Activated B cell treated with CpG ODN at 0.5 μM for 24 hours (primary cell): ENCODE data around the gene RAC2. TPM values are rescaled to one million over a fixed set of nuclear protein-coding genes. Genes with fewer than 3 reads are reported as not detected.
A peak's percentile ranks its signal among the peaks of the same experiment; 100 is the strongest.

Experiments used
- ATAC-seq: fragments of 200-7000 bp; cut with Tn5 transposase; one replicate; pipeline ENCODE4 v1.10.0; 2021; ENCODE audit warnings: low read depth, mild to moderate bottlenecking, moderate library complexity
- CTCF ChIA-PET: fragments of 350-600 bp; sonication (Branson Sonifier 250); formaldehyde crosslinking; loops from one replicate; lab custom pipeline; 2021; ENCODE audit warnings: antibody characterized with exemption; lab: Charles Lee
- POLR2A ChIA-PET: fragments of 350-600 bp; sonication (Branson Sonifier 250); formaldehyde crosslinking; loops from one replicate; lab custom pipeline; 2021; ENCODE audit warnings: antibody characterized with exemption; lab: Charles Lee
- DNase-seq: peaks from one replicate; pipeline ENCODE4 v3.0.0; 2022
- H3K27ac Mint-ChIP-seq: one replicate; pipeline ENCODE4 v1.8.0; 2020; ENCODE audit warnings: mixed read lengths
- H3K27me3 Mint-ChIP-seq: one replicate; pipeline ENCODE4 v1.8.0; 2021; ENCODE audit warnings: mixed read lengths
- H3K36me3 Mint-ChIP-seq: one replicate; pipeline ENCODE4 v1.8.0; 2021; ENCODE audit warnings: low read depth, mixed read lengths
- H3K4me1 Mint-ChIP-seq: one replicate; pipeline ENCODE4 v1.8.0; 2021; ENCODE audit warnings: mixed read lengths
- H3K4me3 Mint-ChIP-seq: one replicate; pipeline ENCODE4 v1.8.0; 2020; ENCODE audit warnings: mild to moderate bottlenecking, mixed read lengths
- H3K9me3 Mint-ChIP-seq: one replicate; pipeline ENCODE4 v1.8.0; 2020; ENCODE audit warnings: mixed read lengths
- CTCF ChIP-seq: fragments of 200-600 bp; IDR thresholded peaks from one replicate; pipeline ENCODE4 v1.8.0; 2022; ENCODE audit warnings: antibody characterized with exemption, mild to moderate bottlenecking
- intact Hi-C: fragments of 100-400 bp; cut with micrococcal nuclease; formaldehyde crosslinking; loops from one replicate; pipeline ENCODE4 v1.15.1; 2024
- total RNA-seq: library from RNA; stranded (reverse); gene quantifications from 2 replicates; pipeline ENCODE4 v1.2.3, GENCODE V29; 2022

RAC2 gene
- total RNA-seq, 1 donor from 2014 or later, result 557 TPM

DNA sequence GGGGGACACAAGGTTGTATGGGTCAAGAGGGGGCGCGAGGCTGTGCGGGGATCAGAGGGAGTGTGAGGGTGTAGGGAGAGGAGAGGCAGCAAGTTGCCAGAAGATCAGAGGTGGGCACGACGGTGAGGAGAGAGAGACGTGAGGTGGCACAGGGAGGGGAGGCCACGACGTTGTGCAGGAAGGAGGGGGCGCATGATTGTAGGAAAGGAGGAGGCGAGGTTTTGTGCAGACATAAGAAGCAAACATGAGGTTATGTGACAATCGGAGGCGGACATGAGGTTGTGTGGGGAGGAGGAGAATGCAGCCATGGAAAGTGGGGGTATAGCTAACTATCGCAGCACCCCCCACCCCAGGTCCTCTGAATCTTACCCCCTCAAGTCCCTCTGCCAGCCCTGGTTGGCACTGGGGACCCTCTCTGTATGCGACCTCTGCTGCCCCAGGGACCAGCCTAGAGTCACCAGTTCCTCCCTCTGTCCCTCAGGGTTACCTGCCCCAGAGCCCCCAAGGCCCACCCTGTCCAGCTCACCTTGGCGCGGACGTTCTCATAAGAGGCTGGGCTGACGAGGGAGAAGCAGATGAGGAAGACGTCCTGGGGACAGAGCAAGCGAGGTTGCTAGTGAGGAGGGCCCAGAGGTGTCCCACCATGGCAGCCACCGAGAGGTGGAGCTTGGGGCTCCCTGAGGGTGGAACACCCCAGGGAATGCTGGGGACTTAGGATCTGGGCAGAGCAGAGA is 12.5 kb downstream of the RAC2 start:
- H3K4me3 Mint-ChIP-seq, result peak overlapping the region; percentile 24
- ChIA-PET POLR2A (interaction anchor here (0.6 to 7.5 kb wide), 6 partner anchors 9 to 335 kb away, joined by 3 to 301 read pairs (median 12); partner anchors contain the start of gene RAC2), CTCF (interaction anchor here (3.3 to 4.7 kb wide), 3 partner anchors 11 to 32 kb away, joined by 17 to 56 read pairs (median 46); partner anchors contain the start of gene RAC2)
- H3K27ac Mint-ChIP-seq, result peak overlapping the region; percentile 99
- no peaks in the 10 kb centered on the region for H3K27me3 Mint-ChIP-seq
- no peak for TF ChIP-seq CTCF
- peaks cover 76% of the 10 kb centered on the region for H3K36me3 Mint-ChIP-seq
- intact Hi-C loops, result no loop called here
- no peak for ATAC-seq
- no peaks in the 10 kb centered on the region for H3K9me3 Mint-ChIP-seq
- DNase-seq, result peak; percentile 18
- peaks cover 91% of the 10 kb centered on the region for H3K4me1 Mint-ChIP-seq

DNA sequence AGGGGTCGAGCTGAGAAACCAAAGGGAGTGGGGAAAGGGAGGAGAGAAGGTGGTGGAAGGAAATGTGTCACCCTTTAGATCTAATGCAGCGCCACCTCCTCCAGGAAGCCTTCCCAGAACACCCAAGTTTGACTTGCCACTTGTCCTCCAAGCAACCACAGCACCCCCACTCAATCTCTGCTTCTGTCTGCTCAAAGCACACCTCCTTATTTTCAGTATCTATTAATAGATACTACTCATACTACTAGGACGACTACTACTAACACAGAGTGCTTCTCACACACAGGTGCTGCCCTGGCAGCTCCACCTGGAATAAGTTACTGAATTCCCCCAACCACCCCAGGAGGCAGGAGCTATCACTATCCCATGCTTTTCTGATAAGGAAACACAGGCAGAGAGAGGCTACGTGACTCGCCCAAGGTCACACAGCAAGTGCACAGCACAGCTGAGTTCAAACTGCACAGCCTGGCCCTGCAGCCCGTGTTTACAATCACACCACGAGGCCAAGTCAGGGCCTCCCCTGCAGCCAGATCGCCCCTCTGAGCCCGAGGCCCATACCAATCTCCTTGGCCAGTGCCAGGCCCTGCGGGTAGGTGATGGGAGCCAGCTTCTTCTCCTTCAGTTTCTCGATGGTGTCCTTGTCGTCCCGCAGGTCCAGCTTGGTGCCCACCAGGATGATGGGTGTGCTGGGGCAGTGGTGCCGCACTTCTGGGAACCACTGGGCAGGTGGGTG is 13.2 kb downstream of the RAC2 start:
- POLR2A ChIA-PET, result interaction anchor here (0.6 to 7.5 kb wide), 14 partner anchors 8 to 428 kb away, joined by 3 to 301 read pairs (median 8); partner anchors contain the start of genes MFNG, PDXP and RAC2
- ATAC-seq (peak; percentile 10), DNase-seq (no peak)
- Mint-ChIP-seq H3K4me1 (peaks cover 91% of the 10 kb centered on the region), H3K4me3 (peak overlapping the region; percentile 69), H3K9me3 (no peaks in the 10 kb centered on the region), H3K36me3 (peaks cover 76% of the 10 kb centered on the region), H3K27ac (peak overlapping the region; percentile 99), H3K27me3 (no peaks in the 10 kb centered on the region)
- CTCF ChIA-PET, result interaction anchor here (0.9 to 4.7 kb wide), 4 partner anchors 12 to 36 kb away, joined by 3 to 56 read pairs (median 32); partner anchors contain the start of gene RAC2
- intact Hi-C loops, result loop anchor here (1.0 kb wide), 3 partner anchors 11 to 29 kb away; no protein-coding TSS in a partner anchor
- no peak for TF ChIP-seq CTCF

- peak; percentile 70 for DNase-seq
- no peak for TF ChIP-seq CTCF
Observed at GRCh38 chr22:37229805-37230672, 14.0 kb downstream of the RAC2 start.

GRCh38 chr22:37229012-37229804 is 14.9 kb downstream of the RAC2 start:
- TF ChIP-seq CTCF, result no peak
- H3K9me3 Mint-ChIP-seq, result no peaks in the 10 kb centered on the region
- peaks cover 91% of the 10 kb centered on the region for H3K4me1 Mint-ChIP-seq
- H3K27ac Mint-ChIP-seq, result peak overlapping the region; percentile 99
- intact Hi-C loops, result no loop called here
- POLR2A ChIA-PET, result interaction anchor here (0.6 to 7.5 kb wide), 15 partner anchors 10 to 409 kb away, joined by 3 to 301 read pairs (median 4); partner anchors contain the start of genes CYTH4, MFNG and RAC2
- H3K4me3 Mint-ChIP-seq, result peak overlapping the region; percentile 72
- peaks cover 78% of the 10 kb centered on the region for H3K36me3 Mint-ChIP-seq
- no peak for ATAC-seq
- DNase-seq, result no peak
- no peaks in the 10 kb centered on the region for H3K27me3 Mint-ChIP-seq
- CTCF ChIA-PET, result interaction anchor here (0.9 to 4.7 kb wide), 5 partner anchors 11 to 31 kb away, joined by 3 to 56 read pairs (median 17); partner anchors contain the start of gene RAC2

More at GRCh38 chr22:37229805-37230672, 14.0 kb downstream of the RAC2 start:
- ATAC-seq, result peak; percentile 82
- peak overlapping the region; percentile 99 for H3K27ac Mint-ChIP-seq
- no peaks in the 10 kb centered on the region for H3K27me3 Mint-ChIP-seq
- no peaks in the 10 kb centered on the region for H3K9me3 Mint-ChIP-seq
- H3K4me3 Mint-ChIP-seq, result peak overlapping the region; percentile 72
- H3K36me3 Mint-ChIP-seq, result peaks cover 78% of the 10 kb centered on the region
- CTCF ChIA-PET, result interaction anchor here (0.9 to 4.7 kb wide), 6 partner anchors 11 to 37 kb away, joined by 3 to 56 read pairs (median 11); partner anchors contain the start of gene RAC2
- POLR2A ChIA-PET, result interaction anchor here (0.6 to 7.5 kb wide), 16 partner anchors 7 to 428 kb away, joined by 3 to 301 read pairs (median 4); partner anchors contain the start of genes MFNG, PDXP and RAC2
- intact Hi-C loops, result loop anchor here (1.0 kb wide), 3 partner anchors 11 to 30 kb away; no protein-coding TSS in a partner anchor
- peaks cover 91% of the 10 kb centered on the region for H3K4me1 Mint-ChIP-seq
